Suprapubic skin (tissue), 4 donors: ENCODE results near the gene MUC2. TPM values are rescaled to one million over a fixed set of nuclear protein-coding genes. Genes with fewer than 3 reads are reported as not detected.

Experiments used
- DNase-seq, 2 donors: peaks; one replicate each; pipeline ENCODE4 v3.0.0-alpha.2; 2019; ENCODE audit warnings: low spot score in 2 of 2
- H3K27ac ChIP-seq: fragments of 200-600 bp; sonication (generic); one replicate; pipeline ENCODE4 v1.5.1; 2019
- H3K27me3 ChIP-seq: fragments of 200-600 bp; sonication (generic); one replicate; pipeline ENCODE4 v1.5.1; 2019
- H3K36me3 ChIP-seq: fragments of 200-600 bp; sonication (generic); one replicate; pipeline ENCODE4 v1.5.1; 2019
- H3K4me1 ChIP-seq: fragments of 200-600 bp; sonication (generic); one replicate; pipeline ENCODE4 v1.5.1; 2019
- H3K4me3 ChIP-seq: fragments of 200-600 bp; sonication (generic); one replicate; pipeline ENCODE4 v1.5.1; 2019; ENCODE audit warnings: mild to moderate bottlenecking
- H3K9me3 ChIP-seq: fragments of 200-600 bp; sonication (generic); one replicate; pipeline ENCODE4 v1.5.1; 2019
- CTCF ChIP-seq, 2 donors: fragments of 200-600 bp in 1 of 2; fragments of 450-650 bp in 1 of 2; sonication (generic) in 1 of 2; IDR thresholded peaks; one replicate each; pipeline ENCODE4 v1.5.1; 2016 to 2019; ENCODE audit warnings: antibody characterized with exemption in 2 of 2, mild to moderate bottlenecking in 1 of 2, moderate library complexity in 1 of 2
- EP300 ChIP-seq: sonication (generic); formaldehyde crosslinking; IDR thresholded peaks from one replicate; pipeline ENCODE4 v1.6.1; 2017; ENCODE audit warnings: antibody characterized with exemption
- POLR2A ChIP-seq, 2 donors: fragments of 450-650 bp; IDR thresholded peaks; one replicate each; pipeline ENCODE4 v1.6.1; 2017; ENCODE audit warnings: antibody characterized with exemption in 2 of 2, mild to moderate bottlenecking in 2 of 2, moderate library complexity in 2 of 2
- POLR2AphosphoS5 ChIP-seq, 3 donors: sonication (generic); formaldehyde crosslinking; IDR thresholded peaks; one replicate each; pipeline ENCODE4 v1.6.1; 2017; ENCODE audit warnings: antibody characterized with exemption in 3 of 3
- WGBS: methylation state at CpG from one replicate; pipeline ENCODE4 v1.1.5; 2018; 5-methylcytosine and 5-hydroxymethylcytosine counted together
- total RNA-seq, 4 donors: library from RNA; depleted of rRNA; stranded (reverse); fragments of >200 nt; gene quantifications; one replicate each; pipeline ENCODE4 v1.1.0, GENCODE V29; 2016

MUC2 gene
- total RNA-seq, 4 donors from 2014 or later = 0.05 to 0.17 (median 0.12) TPM

GRCh38 chr11:1108246-1108900, 33.7 kb downstream of the MUC2 start:
- WGBS = 73% methylated on average over 13 of the region's 29 CpGs
- H3K4me3 ChIP-seq = no peak overlapping the region
- H3K36me3 ChIP-seq = no peaks in the 10 kb centered on the region
- DNase-seq = no peak
- H3K27ac ChIP-seq = no peak overlapping the region
- no peak for TF ChIP-seq EP300
- no peak for TF ChIP-seq POLR2AphosphoS5 (IDR thresholded peaks at IDR 0.05)
- TF ChIP-seq CTCF (IDR thresholded peaks at IDR 0.05) = no peak
- TF ChIP-seq POLR2A (IDR thresholded peaks at IDR 0.05) = no peak
- H3K9me3 ChIP-seq = no peaks in the 10 kb centered on the region
- no peaks in the 10 kb centered on the region for H3K4me1 ChIP-seq
- H3K27me3 ChIP-seq = peaks cover 35% of the 10 kb centered on the region

- no peak for TF ChIP-seq POLR2AphosphoS5 (IDR thresholded peaks at IDR 0.05)
- TF ChIP-seq CTCF (IDR thresholded peaks at IDR 0.05) = no peak
- no peak for TF ChIP-seq POLR2A (IDR thresholded peaks at IDR 0.05)
- no peak for TF ChIP-seq EP300
- Histone ChIP-seq H3K4me3 (no peak overlapping the region), H3K4me1 (no peaks in the 10 kb centered on the region), H3K27me3 (peaks cover 35% of the 10 kb centered on the region), H3K36me3 (no peaks in the 10 kb centered on the region), H3K27ac (no peak overlapping the region), H3K9me3 (no peaks in the 10 kb centered on the region)
- WGBS = 78% methylated on average over 18 of the region's 28 CpGs
- DNase-seq = no peak
Measured at GRCh38 chr11:1109101-1109917, 34.6 kb downstream of the MUC2 start.

- Histone ChIP-seq H3K36me3 (no peaks in the 10 kb centered on the region), H3K27ac (no peak overlapping the region), H3K4me3 (no peak overlapping the region), H3K4me1 (no peaks in the 10 kb centered on the region), H3K27me3 (peaks cover 35% of the 10 kb centered on the region), H3K9me3 (no peaks in the 10 kb centered on the region)
- WGBS = 86% methylated on average over 23 of the region's 39 CpGs
- TF ChIP-seq CTCF (IDR thresholded peaks at IDR 0.05) (no peak), POLR2AphosphoS5 (IDR thresholded peaks at IDR 0.05) (no peak), EP300 (no peak)
- DNase-seq = no peak
Measured at GRCh38 chr11:1109918-1110705, 35.4 kb downstream of the MUC2 start.

- TF ChIP-seq EP300 (no peak), POLR2A (IDR thresholded peaks at IDR 0.05) (no peak), POLR2AphosphoS5 (IDR thresholded peaks at IDR 0.05) (no peak), CTCF (IDR thresholded peaks at IDR 0.05) (no peak)
- no peak overlapping the region for H3K4me3 ChIP-seq
- H3K9me3 ChIP-seq = no peaks in the 10 kb centered on the region
- H3K4me1 ChIP-seq = no peaks in the 10 kb centered on the region
- no peaks in the 10 kb centered on the region for H3K36me3 ChIP-seq
- WGBS = 79% methylated on average over 7 of the region's 10 CpGs
- no peak overlapping the region for H3K27ac ChIP-seq
- peaks cover 35% of the 10 kb centered on the region for H3K27me3 ChIP-seq
- peak; percentile 45 to 56 for DNase-seq
Measured at GRCh38 chr11:1111545-1112212, 37.0 kb downstream of the MUC2 start.
